ENCODE results near the gene STK4.

Gene STK4

DNA sequence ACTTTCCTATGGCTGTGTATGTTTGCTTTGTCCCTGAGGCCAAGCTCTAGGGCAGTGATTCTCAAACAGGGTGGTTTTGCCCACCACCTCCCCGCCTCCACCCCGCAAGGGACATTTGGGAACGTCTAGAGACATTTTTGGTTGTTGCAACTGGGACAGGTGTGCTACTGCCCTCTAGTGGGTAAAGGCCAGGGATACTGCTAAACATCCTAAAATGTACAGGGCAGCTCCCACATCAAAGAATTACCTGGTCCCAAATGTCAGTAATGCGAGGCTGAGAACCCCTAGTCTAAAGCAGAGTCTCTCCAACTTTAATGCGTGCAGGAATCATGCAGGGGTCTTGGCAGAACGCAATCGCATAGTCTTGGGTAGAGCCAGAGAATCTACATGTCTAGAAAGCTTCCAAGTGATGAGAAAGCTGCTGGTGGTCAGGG lies 129.5 kb downstream of the STK4 start:
- Mint-ChIP-seq H3K9me3 (no peaks in the 10 kb centered on the region), H3K27me3 (peaks cover 40% of the 10 kb centered on the region), H3K4me3 (no peak overlapping the region), H3K27ac (ENCODE audit: low read depth) (no peak overlapping the region), H3K36me3 (ENCODE audit: insufficient read depth) (peaks cover 7% of the 10 kb centered on the region), H3K4me1 (peaks cover under 1% of the 10 kb centered on the region)
- DNase-seq (ENCODE audit: low spot score in 2 of 2), result peak in 1 of 2 donors; percentile 28
- peak; percentile 30 for ATAC-seq (replicated peaks; ENCODE audit: extremely low read depth, poor library complexity, severe bottlenecking)

GRCh38 chr20:45096781-45097180 lies 130.5 kb downstream of the STK4 start:
- Mint-ChIP-seq H3K9me3 (no peaks in the 10 kb centered on the region), H3K27me3 (peaks cover 46% of the 10 kb centered on the region), H3K27ac (ENCODE audit: low read depth) (no peak overlapping the region), H3K4me1 (peaks cover 5% of the 10 kb centered on the region), H3K36me3 (ENCODE audit: insufficient read depth) (peaks cover 7% of the 10 kb centered on the region), H3K4me3 (no peak overlapping the region)
- ATAC-seq (replicated peaks; ENCODE audit: extremely low read depth, poor library complexity, severe bottlenecking), result no peak
- DNase-seq (ENCODE audit: low spot score in 2 of 2), result no peak

DNA sequence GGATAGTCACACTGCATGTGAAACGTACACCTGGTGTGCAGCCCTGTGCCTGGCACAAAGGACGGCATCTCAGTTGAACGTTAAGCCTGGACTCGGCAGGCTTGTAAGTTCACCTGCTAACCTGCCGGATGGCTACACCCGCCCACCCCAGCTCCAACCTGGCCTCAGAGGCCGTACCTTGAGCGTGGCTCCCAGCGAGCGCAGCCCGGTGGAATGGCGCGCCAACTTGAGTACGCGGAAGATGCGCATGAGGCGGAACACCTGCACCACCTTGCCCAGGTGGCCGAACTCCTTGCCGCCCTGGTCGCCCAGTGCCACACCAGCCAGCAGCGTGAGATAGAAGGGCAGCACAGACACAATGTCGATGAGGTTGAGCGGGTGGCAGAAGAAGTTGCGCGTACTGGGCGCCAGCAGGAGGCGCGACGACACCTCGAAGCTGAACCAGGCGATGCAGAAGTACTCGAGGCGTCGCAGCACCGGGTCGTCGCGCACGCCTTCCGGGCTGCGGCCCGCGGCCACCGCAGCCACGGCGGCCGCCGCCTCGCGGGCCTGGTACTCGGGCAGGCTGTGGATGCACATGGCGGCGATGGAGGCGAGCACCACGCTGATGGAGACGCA lies 131.3 kb downstream of the STK4 start:
- peaks cover 5% of the 10 kb centered on the region for H3K4me1 Mint-ChIP-seq
- H3K4me3 Mint-ChIP-seq, result peak overlapping the region; percentile 45
- no peaks in the 10 kb centered on the region for H3K9me3 Mint-ChIP-seq
- no peak for DNase-seq (ENCODE audit: low spot score in 2 of 2)
- peak; percentile 30 for ATAC-seq (replicated peaks; ENCODE audit: extremely low read depth, poor library complexity, severe bottlenecking)
- peaks cover 52% of the 10 kb centered on the region for H3K27me3 Mint-ChIP-seq
- H3K27ac Mint-ChIP-seq (ENCODE audit: low read depth), result no peak overlapping the region
- peaks cover 7% of the 10 kb centered on the region for H3K36me3 Mint-ChIP-seq (ENCODE audit: insufficient read depth)

- DNase-seq (ENCODE audit: low spot score in 2 of 2), result no peak
- ATAC-seq (replicated peaks; ENCODE audit: extremely low read depth, poor library complexity, severe bottlenecking), result peak; percentile 21
- Mint-ChIP-seq H3K4me1 (peaks cover 5% of the 10 kb centered on the region), H3K27me3 (peaks cover 59% of the 10 kb centered on the region), H3K4me3 (peak overlapping the region; percentile 48), H3K27ac (ENCODE audit: low read depth) (no peak overlapping the region), H3K9me3 (no peaks in the 10 kb centered on the region), H3K36me3 (ENCODE audit: insufficient read depth) (peaks cover 7% of the 10 kb centered on the region)
Observed at GRCh38 chr20:45098103-45098773, 131.9 kb downstream of the STK4 start.

DNA sequence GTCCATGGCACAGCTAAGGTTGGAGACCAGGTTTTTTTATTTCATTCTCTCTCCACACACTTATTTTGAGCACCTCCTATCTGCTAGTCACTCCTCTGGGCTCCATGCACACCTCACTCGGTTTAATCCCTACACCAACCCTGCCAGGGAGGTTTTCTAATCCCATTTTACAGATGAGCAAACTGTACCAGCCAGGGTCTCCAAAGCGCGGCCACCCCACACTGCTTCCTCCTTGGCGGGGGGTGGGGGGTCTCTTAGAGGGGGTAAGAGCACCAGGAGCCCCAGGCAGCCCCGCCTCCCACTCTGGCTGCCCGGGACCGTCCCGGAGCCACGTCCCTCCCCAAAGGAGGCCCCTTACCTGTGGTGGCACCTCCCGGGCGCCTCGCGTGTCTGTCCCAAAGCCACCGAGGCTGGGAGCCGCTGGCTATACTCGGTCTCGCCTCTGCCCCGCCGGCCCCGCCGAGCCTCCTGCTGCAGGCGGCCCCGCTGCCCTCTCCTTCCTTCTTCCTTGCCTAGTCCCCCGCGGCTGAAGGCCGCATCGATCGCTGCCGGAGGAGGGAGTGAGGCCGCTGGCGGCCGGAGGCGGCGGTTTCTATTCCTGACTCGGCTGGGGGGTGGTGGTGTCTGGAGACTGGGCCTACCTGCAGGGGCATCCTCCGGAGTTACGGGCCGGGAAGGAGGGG lies 134.4 kb downstream of the STK4 start, which contains the start of gene KCNS1:
Gene KCNS1, minus strand, starts transcription at position 565 of the 683 bp plus-strand sequence. CDS start 1,891 bp downstream, outside the sequence.
- H3K4me1 Mint-ChIP-seq, result peaks cover 5% of the 10 kb centered on the region
- no peak within 1 kb of the TSS for H3K4me3 Mint-ChIP-seq
- H3K27me3 Mint-ChIP-seq, result peaks cover 79% of the 10 kb centered on the region
- no peaks in the 10 kb centered on the region for H3K9me3 Mint-ChIP-seq
- DNase-seq (ENCODE audit: low spot score in 2 of 2), result no peak
- no peak for ATAC-seq (replicated peaks; ENCODE audit: extremely low read depth, poor library complexity, severe bottlenecking)
- no peak within 1 kb of the TSS for H3K27ac Mint-ChIP-seq (ENCODE audit: low read depth)
- peaks cover 5% of the 10 kb centered on the region for H3K36me3 Mint-ChIP-seq (ENCODE audit: insufficient read depth)

GRCh38 chr20:45101333-45101850 lies 135.1 kb downstream of the STK4 start:
- peaks cover 5% of the 10 kb centered on the region for H3K4me1 Mint-ChIP-seq
- DNase-seq (ENCODE audit: low spot score in 2 of 2), result no peak
- H3K36me3 Mint-ChIP-seq (ENCODE audit: insufficient read depth), result peaks cover 5% of the 10 kb centered on the region
- ATAC-seq (replicated peaks; ENCODE audit: extremely low read depth, poor library complexity, severe bottlenecking), result no peak
- peaks cover 78% of the 10 kb centered on the region for H3K27me3 Mint-ChIP-seq
- H3K27ac Mint-ChIP-seq (ENCODE audit: low read depth), result no peak overlapping the region
- no peaks in the 10 kb centered on the region for H3K9me3 Mint-ChIP-seq
- H3K4me3 Mint-ChIP-seq, result no peak overlapping the region

DNA sequence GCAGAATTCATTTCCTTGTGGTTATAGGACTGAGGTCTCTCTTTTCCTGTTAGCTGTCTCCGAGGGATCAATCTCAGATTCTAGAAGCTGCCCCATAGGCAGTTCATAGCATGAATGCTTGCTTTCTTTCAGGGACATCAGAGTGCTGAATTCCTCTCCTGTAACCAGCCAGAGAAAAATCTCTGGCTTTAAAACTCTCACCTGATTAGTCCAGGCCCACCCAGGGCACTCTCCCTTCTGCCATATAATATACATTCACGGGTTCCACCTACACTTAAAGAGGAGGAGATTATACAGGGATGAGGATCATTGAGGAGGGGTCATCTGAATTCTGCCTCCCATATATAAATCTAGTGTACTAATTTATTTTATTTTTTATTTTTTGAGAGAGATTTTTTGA lies 136.8 kb downstream of the STK4 start:
- ATAC-seq (replicated peaks; ENCODE audit: extremely low read depth, poor library complexity, severe bottlenecking), result no peak
- Mint-ChIP-seq H3K4me3 (no peak overlapping the region), H3K27me3 (peaks cover 62% of the 10 kb centered on the region), H3K27ac (ENCODE audit: low read depth) (no peak overlapping the region), H3K9me3 (no peaks in the 10 kb centered on the region), H3K4me1 (peaks cover 5% of the 10 kb centered on the region), H3K36me3 (ENCODE audit: insufficient read depth) (peaks cover 2% of the 10 kb centered on the region)
- no peak for DNase-seq (ENCODE audit: low spot score in 2 of 2)

DNA sequence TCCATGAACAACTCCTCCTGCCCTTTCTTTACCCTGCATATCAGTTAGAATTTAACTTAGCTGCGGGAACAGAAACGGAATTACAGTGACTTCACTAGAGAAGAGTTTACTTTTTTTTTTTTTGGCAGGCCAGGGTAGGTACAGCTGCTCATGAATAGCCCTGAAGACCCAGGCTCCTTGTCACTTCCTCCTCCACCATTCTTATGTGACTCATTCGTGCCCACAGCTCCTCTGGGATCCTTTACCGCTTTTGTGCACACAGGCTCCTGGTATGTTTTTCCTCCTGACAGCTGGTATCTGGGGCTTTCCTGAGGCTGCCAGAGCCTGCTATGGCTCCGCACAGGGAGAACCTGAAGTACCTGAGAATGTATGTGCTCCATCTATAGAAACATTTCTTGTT lies 138.5 kb downstream of the STK4 start:
- Mint-ChIP-seq H3K9me3 (no peaks in the 10 kb centered on the region), H3K27me3 (peaks cover 50% of the 10 kb centered on the region), H3K36me3 (ENCODE audit: insufficient read depth) (no peaks in the 10 kb centered on the region), H3K4me1 (peaks cover 5% of the 10 kb centered on the region), H3K27ac (ENCODE audit: low read depth) (no peak overlapping the region), H3K4me3 (no peak overlapping the region)
- ATAC-seq (replicated peaks; ENCODE audit: extremely low read depth, poor library complexity, severe bottlenecking), result no peak
- DNase-seq (ENCODE audit: low spot score in 2 of 2), result no peak

- no peak overlapping the region for H3K4me3 Mint-ChIP-seq
- DNase-seq (ENCODE audit: low spot score in 2 of 2) (no peak), ATAC-seq (replicated peaks; ENCODE audit: extremely low read depth, poor library complexity, severe bottlenecking) (no peak)
- no peaks in the 10 kb centered on the region for H3K36me3 Mint-ChIP-seq (ENCODE audit: insufficient read depth)
- H3K9me3 Mint-ChIP-seq, result no peaks in the 10 kb centered on the region
- H3K27ac Mint-ChIP-seq (ENCODE audit: low read depth), result no peak overlapping the region
- peaks cover 5% of the 10 kb centered on the region for H3K4me1 Mint-ChIP-seq
- H3K27me3 Mint-ChIP-seq, result peaks cover 45% of the 10 kb centered on the region
Observed at GRCh38 chr20:45105317-45105716, 139.0 kb downstream of the STK4 start.

DNA sequence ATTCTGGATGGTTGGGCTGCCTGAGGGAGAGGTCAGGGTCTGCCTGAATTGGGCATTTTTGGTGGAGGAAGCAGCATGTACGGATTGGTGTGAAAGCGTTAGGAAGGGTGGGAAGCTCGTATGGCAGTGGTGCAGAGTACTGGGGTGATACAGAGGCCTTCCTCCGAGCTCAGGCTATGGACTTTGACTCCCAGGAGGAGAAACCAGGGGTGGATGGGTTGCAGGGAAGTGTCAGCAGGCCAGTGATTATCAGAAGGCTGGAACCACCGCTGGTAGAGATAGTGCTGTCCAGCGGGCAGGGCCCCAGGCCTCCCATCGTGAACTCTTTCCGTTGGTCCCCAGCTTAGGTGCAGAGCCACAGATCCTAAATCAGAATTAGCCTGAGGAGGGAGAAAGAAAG lies 143.3 kb downstream of the STK4 start:
- Mint-ChIP-seq H3K27ac (ENCODE audit: low read depth) (no peak overlapping the region), H3K9me3 (no peaks in the 10 kb centered on the region), H3K27me3 (peaks cover 14% of the 10 kb centered on the region), H3K4me3 (no peak overlapping the region), H3K4me1 (peaks cover 5% of the 10 kb centered on the region), H3K36me3 (ENCODE audit: insufficient read depth) (no peaks in the 10 kb centered on the region)
- ATAC-seq (replicated peaks; ENCODE audit: extremely low read depth, poor library complexity, severe bottlenecking) (no peak), DNase-seq (ENCODE audit: low spot score in 2 of 2) (no peak)

- H3K9me3 Mint-ChIP-seq, result no peaks in the 10 kb centered on the region
- no peak overlapping the region for H3K27ac Mint-ChIP-seq (ENCODE audit: low read depth)
- no peak for ATAC-seq (replicated peaks; ENCODE audit: extremely low read depth, poor library complexity, severe bottlenecking)
- peaks cover 12% of the 10 kb centered on the region for H3K4me1 Mint-ChIP-seq
- no peak for DNase-seq (ENCODE audit: low spot score in 2 of 2)
- H3K27me3 Mint-ChIP-seq, result peaks cover 13% of the 10 kb centered on the region
- no peak overlapping the region for H3K4me3 Mint-ChIP-seq
- H3K36me3 Mint-ChIP-seq (ENCODE audit: insufficient read depth), result peaks cover 1% of the 10 kb centered on the region
Observed at GRCh38 chr20:45110301-45110700, 144.0 kb downstream of the STK4 start.

- no peak overlapping the region for H3K27ac Mint-ChIP-seq (ENCODE audit: low read depth)
- peaks cover 2% of the 10 kb centered on the region for H3K36me3 Mint-ChIP-seq (ENCODE audit: insufficient read depth)
- no peaks in the 10 kb centered on the region for H3K9me3 Mint-ChIP-seq
- ATAC-seq (replicated peaks; ENCODE audit: extremely low read depth, poor library complexity, severe bottlenecking) (no peak), DNase-seq (ENCODE audit: low spot score in 2 of 2) (no peak)
- no peak overlapping the region for H3K4me3 Mint-ChIP-seq
- peaks cover 13% of the 10 kb centered on the region for H3K27me3 Mint-ChIP-seq
- peaks cover 13% of the 10 kb centered on the region for H3K4me1 Mint-ChIP-seq
Observed at GRCh38 chr20:45111285-45111684, 145.0 kb downstream of the STK4 start.
